ENCODE data around the gene RAI14. TPM values are rescaled to one million over a fixed set of nuclear protein-coding genes. Genes with fewer than 3 reads are reported as not detected.

The RAI14 gene
- total RNA-seq, 2 donors from 2014 or later = 0.67 to 1.5 TPM

GRCh38 chr5:34802834-34803563, 146.9 kb downstream of the RAI14 start:
- Mint-ChIP-seq H3K27me3 (ENCODE audit: low read depth) (no peaks in the 10 kb centered on the region), H3K4me3 (no peak overlapping the region), H3K4me1 (ENCODE audit: low read depth) (no peaks in the 10 kb centered on the region)

DNA sequence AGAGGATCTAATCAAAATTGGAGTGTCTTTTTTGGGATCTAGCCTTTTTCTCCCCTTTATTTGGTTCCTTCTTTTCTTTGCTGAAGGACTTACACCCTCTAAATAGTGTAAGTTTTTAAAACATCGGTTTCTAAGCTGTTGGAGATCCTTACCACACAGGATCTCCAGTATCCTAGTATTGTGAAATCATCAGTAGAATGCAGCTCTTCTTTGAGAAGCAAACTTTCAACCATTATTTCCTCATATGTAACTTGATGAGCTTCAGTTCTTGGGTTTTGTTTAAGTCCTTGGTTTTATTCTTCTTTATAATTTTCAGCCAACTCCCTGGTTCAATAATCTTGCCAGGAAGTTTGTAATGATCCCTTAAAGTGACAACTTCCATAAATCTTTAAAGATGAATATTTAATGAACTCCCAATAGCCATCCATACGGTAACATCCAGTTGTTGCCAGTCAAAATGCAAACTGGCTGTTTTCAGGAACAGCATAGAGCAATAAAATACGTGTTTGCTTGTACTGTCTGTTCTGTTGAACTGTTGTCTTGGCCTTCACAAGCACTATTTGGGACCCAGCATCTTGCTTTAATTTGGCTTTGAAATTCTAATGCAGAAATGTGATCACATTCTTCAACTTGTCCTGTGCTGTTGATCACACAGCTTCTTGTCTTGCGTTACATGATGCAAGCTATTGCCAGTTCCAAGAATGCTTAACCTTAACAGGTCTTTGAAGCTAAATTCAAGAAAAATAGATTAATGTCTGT, 148.0 kb downstream of the RAI14 start:
- Mint-ChIP-seq H3K27ac (no peak overlapping the region), H3K36me3 (ENCODE audit: insufficient read depth in 2 of 2) (no peaks in the 10 kb centered on the region)

More at GRCh38 chr5:34802834-34803563, 146.9 kb downstream of the RAI14 start:
- Mint-ChIP-seq H3K27ac (no peak overlapping the region), H3K36me3 (ENCODE audit: insufficient read depth in 2 of 2) (no peaks in the 10 kb centered on the region), H3K9me3 (no peaks in the 10 kb centered on the region)
- DNase-seq (no peak), ATAC-seq (replicated peaks in 1 of 2) (no peak)

DNA sequence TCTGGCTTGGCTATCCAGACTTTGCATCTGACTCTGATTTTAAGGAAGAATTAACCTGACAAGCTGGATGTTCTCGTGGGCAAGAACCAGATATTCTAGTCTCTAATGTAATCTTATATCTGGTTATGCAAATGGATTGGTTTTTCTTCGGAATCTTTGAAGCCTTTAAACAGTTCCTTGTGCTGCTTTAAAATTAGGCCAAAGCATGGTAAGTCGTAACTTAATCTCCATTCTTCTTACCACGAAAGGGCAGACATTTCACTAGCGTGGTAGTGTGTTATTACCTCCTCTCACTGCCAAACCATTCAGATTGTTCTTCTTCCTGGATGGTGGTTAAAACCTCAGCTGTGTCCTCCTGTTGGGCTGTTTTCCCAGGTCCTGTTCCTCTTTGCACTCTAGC, 148.8 kb downstream of the RAI14 start:
- Mint-ChIP-seq H3K4me3 (no peak overlapping the region), H3K4me1 (ENCODE audit: low read depth) (no peaks in the 10 kb centered on the region), H3K36me3 (ENCODE audit: insufficient read depth in 2 of 2) (no peaks in the 10 kb centered on the region), H3K27ac (no peak overlapping the region), H3K9me3 (no peaks in the 10 kb centered on the region), H3K27me3 (ENCODE audit: low read depth) (no peaks in the 10 kb centered on the region)
- ATAC-seq (replicated peaks in 1 of 2) = no peak
- no peak for DNase-seq

More for the DNA sequence above, 148.0 kb downstream of the RAI14 start:
- Mint-ChIP-seq H3K4me3 (no peak overlapping the region), H3K9me3 (no peaks in the 10 kb centered on the region), H3K4me1 (ENCODE audit: low read depth) (no peaks in the 10 kb centered on the region), H3K27me3 (ENCODE audit: low read depth) (no peaks in the 10 kb centered on the region)
- DNase-seq (no peak), ATAC-seq (replicated peaks in 1 of 2) (no peak)

GRCh38 chr5:34806532-34806931, 150.4 kb downstream of the RAI14 start:
- H3K27ac Mint-ChIP-seq = no peak overlapping the region
- H3K27me3 Mint-ChIP-seq (ENCODE audit: low read depth) = no peaks in the 10 kb centered on the region
- H3K36me3 Mint-ChIP-seq (ENCODE audit: insufficient read depth in 2 of 2) = no peaks in the 10 kb centered on the region
- no peaks in the 10 kb centered on the region for H3K4me1 Mint-ChIP-seq (ENCODE audit: low read depth)
- H3K4me3 Mint-ChIP-seq = no peak overlapping the region
- no peaks in the 10 kb centered on the region for H3K9me3 Mint-ChIP-seq
- ATAC-seq (replicated peaks in 1 of 2) (no peak), DNase-seq (no peak)

GRCh38 chr5:34811706-34812105, 155.6 kb downstream of the RAI14 start:
- Mint-ChIP-seq H3K4me1 (ENCODE audit: low read depth) (no peaks in the 10 kb centered on the region), H3K36me3 (ENCODE audit: insufficient read depth in 2 of 2) (no peaks in the 10 kb centered on the region), H3K27me3 (ENCODE audit: low read depth) (no peaks in the 10 kb centered on the region), H3K27ac (no peak overlapping the region), H3K4me3 (no peak overlapping the region), H3K9me3 (no peaks in the 10 kb centered on the region)
- ATAC-seq (replicated peaks in 1 of 2) (no peak), DNase-seq (no peak)

DNA sequence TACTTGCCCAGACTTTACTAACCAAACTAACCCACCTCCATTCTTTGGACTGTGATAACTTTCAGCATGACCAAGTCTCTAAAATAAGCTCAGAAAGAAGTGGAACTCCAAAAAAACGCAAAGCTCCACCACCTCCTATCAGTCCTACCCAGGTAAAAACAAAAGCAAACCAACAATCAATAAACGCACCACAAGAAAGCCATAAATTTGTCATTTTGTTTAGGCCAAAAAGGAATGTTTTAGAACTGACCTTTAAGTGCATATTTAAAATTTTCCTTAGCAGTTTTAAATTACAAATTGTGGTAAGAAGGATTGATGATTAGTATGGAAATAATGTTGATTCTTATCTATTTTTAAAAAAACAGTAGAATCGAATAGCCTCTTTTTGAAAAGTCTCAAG, 157.4 kb downstream of the RAI14 start:
- ATAC-seq (replicated peaks in 1 of 2) (no peak), DNase-seq (no peak)
- no peaks in the 10 kb centered on the region for H3K27me3 Mint-ChIP-seq (ENCODE audit: low read depth)
- H3K36me3 Mint-ChIP-seq (ENCODE audit: insufficient read depth in 2 of 2) = no peaks in the 10 kb centered on the region
- H3K4me1 Mint-ChIP-seq (ENCODE audit: low read depth) = no peaks in the 10 kb centered on the region
- no peaks in the 10 kb centered on the region for H3K9me3 Mint-ChIP-seq
- no peak overlapping the region for H3K4me3 Mint-ChIP-seq
- no peak overlapping the region for H3K27ac Mint-ChIP-seq

- DNase-seq (no peak), ATAC-seq (replicated peaks in 1 of 2) (no peak)
- Mint-ChIP-seq H3K4me3 (no peak overlapping the region), H3K4me1 (ENCODE audit: low read depth) (no peaks in the 10 kb centered on the region), H3K36me3 (ENCODE audit: insufficient read depth in 2 of 2) (no peaks in the 10 kb centered on the region), H3K27me3 (ENCODE audit: low read depth) (no peaks in the 10 kb centered on the region), H3K9me3 (no peaks in the 10 kb centered on the region), H3K27ac (no peak overlapping the region)
Observed at GRCh38 chr5:34817558-34818351, 161.6 kb downstream of the RAI14 start.

DNA sequence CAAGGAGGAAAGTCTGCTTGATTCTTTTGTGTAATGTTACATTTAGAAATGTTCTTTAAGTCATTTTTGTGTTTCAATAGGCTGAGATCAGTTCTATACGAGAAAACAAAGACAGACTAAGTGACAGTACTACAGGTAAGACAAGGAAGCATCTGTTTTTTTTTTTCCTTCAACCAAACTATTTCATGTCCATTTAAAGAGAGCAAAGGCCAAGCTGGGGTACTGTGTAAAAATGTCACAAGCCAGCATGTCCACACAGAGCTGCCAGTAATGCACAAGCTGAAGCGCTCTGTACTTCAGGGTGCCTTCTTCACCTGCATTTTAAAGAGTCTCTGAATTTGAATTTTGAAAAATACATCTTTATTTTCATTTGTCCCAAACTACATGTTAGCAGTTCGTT, 162.6 kb downstream of the RAI14 start:
- no peaks in the 10 kb centered on the region for H3K4me1 Mint-ChIP-seq (ENCODE audit: low read depth)
- H3K27me3 Mint-ChIP-seq (ENCODE audit: low read depth) = no peaks in the 10 kb centered on the region
- H3K4me3 Mint-ChIP-seq = no peak overlapping the region
- no peaks in the 10 kb centered on the region for H3K36me3 Mint-ChIP-seq (ENCODE audit: insufficient read depth in 2 of 2)
- ATAC-seq (replicated peaks in 1 of 2) (no peak), DNase-seq (no peak)
- H3K27ac Mint-ChIP-seq = no peak overlapping the region
- H3K9me3 Mint-ChIP-seq = no peaks in the 10 kb centered on the region

GRCh38 chr5:34820593-34820992, 164.5 kb downstream of the RAI14 start:
- ATAC-seq (replicated peaks in 1 of 2) = no peak
- H3K4me1 Mint-ChIP-seq (ENCODE audit: low read depth) = no peaks in the 10 kb centered on the region
- no peaks in the 10 kb centered on the region for H3K9me3 Mint-ChIP-seq
- DNase-seq = no peak
- no peaks in the 10 kb centered on the region for H3K36me3 Mint-ChIP-seq (ENCODE audit: insufficient read depth in 2 of 2)
- no peaks in the 10 kb centered on the region for H3K27me3 Mint-ChIP-seq (ENCODE audit: low read depth)
- H3K27ac Mint-ChIP-seq = no peak overlapping the region
- no peak overlapping the region for H3K4me3 Mint-ChIP-seq

- no peaks in the 10 kb centered on the region for H3K9me3 Mint-ChIP-seq
Observed at GRCh38 chr5:34822956-34823715, 167.0 kb downstream of the RAI14 start.

DNA sequence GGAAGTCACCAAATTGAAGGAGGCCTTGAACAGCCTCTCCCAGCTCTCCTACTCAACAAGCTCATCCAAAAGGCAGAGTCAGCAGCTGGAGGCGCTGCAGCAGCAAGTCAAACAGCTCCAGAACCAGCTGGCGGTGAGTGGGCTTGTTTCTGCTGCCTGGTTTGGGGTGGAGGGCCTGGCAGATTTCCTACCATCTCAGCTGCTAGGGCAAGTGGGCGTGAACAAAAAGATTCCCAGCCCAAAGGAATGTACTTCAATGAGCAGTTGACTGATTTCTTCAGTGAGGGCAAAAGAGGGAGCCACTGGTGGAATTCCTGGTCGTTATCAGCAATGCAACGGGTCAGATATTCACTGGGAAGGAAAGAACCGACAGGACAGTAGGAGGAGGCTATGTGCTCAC, 170.2 kb downstream of the RAI14 start:
- DNase-seq (no peak), ATAC-seq (replicated peaks in 1 of 2) (no peak)
- Mint-ChIP-seq H3K27ac (no peak overlapping the region), H3K4me3 (no peak overlapping the region), H3K36me3 (ENCODE audit: insufficient read depth in 2 of 2) (no peaks in the 10 kb centered on the region), H3K4me1 (ENCODE audit: low read depth) (no peaks in the 10 kb centered on the region), H3K27me3 (ENCODE audit: low read depth) (no peaks in the 10 kb centered on the region), H3K9me3 (no peaks in the 10 kb centered on the region)

More at GRCh38 chr5:34822956-34823715, 167.0 kb downstream of the RAI14 start:
- ATAC-seq (replicated peaks in 1 of 2) (no peak), DNase-seq (no peak)
- Mint-ChIP-seq H3K4me1 (ENCODE audit: low read depth) (no peaks in the 10 kb centered on the region), H3K4me3 (no peak overlapping the region), H3K27ac (no peak overlapping the region), H3K36me3 (ENCODE audit: insufficient read depth in 2 of 2) (no peaks in the 10 kb centered on the region), H3K27me3 (ENCODE audit: low read depth) (no peaks in the 10 kb centered on the region)

GRCh38 chr5:34827588-34828506, 171.7 kb downstream of the RAI14 start:
- Mint-ChIP-seq H3K27me3 (ENCODE audit: low read depth) (no peaks in the 10 kb centered on the region), H3K4me3 (no peak overlapping the region), H3K9me3 (no peaks in the 10 kb centered on the region), H3K36me3 (ENCODE audit: insufficient read depth in 2 of 2) (no peaks in the 10 kb centered on the region), H3K4me1 (ENCODE audit: low read depth) (no peaks in the 10 kb centered on the region), H3K27ac (no peak overlapping the region)
- DNase-seq = no peak
- ATAC-seq (replicated peaks in 1 of 2) = no peak

Data from activated T-cell treated with anti-CD3 and anti-CD28 coated beads, Interleukin-2, amount 50 U/mL, for 72 hours (primary cell).